Small intestine (tissue), 7 donors: ENCODE results near the gene SLC39A11. TPM values are rescaled to one million over a fixed set of nuclear protein-coding genes. Genes with fewer than 3 reads are reported as not detected.
A peak's percentile ranks its signal among the peaks of the same experiment; 100 is the strongest.

Experiments
- DNase-seq, 2 donors: peaks; one replicate each; pipeline versions ENCODE4 v3.0.0 to v3.0.0-alpha.2; 2013
- FAIRE-seq: peaks from 2 replicates; lab custom pipeline; 2012; peaks lifted over from hg19 to GRCh38; lab: Jason Lieb, UNC
- H3K27ac ChIP-seq, 3 donors: one replicate each; pipeline ENCODE4 v1.5.1; 2013; ENCODE audit warnings: low read length in 2 of 3, mild to moderate bottlenecking in 2 of 3, control low read depth in 1 of 3, inconsistent platforms in 1 of 3, low read depth in 1 of 3, moderate library complexity in 1 of 3
- H3K27me3 ChIP-seq, 3 donors: one replicate each; pipeline ENCODE4 v1.6.1; 2013; ENCODE audit warnings: low read length in 3 of 3, inconsistent platforms in 1 of 3; ENCODE audit not compliant: control insufficient read depth in 3 of 3, insufficient read depth in 3 of 3
- H3K36me3 ChIP-seq, 3 donors: one replicate each; pipeline ENCODE4 v1.6.1; 2013; ENCODE audit warnings: low read length in 3 of 3, inconsistent platforms in 1 of 3, low read depth in 1 of 3, mild to moderate bottlenecking in 1 of 3, moderate library complexity in 1 of 3; ENCODE audit not compliant: control insufficient read depth in 3 of 3, insufficient read depth in 2 of 3
- H3K4me1 ChIP-seq, 3 donors: one replicate each; pipeline ENCODE4 v1.6.1; 2013; ENCODE audit warnings: low read length in 2 of 3, inconsistent platforms in 1 of 3, low read depth in 1 of 3, mild to moderate bottlenecking in 1 of 3, moderate library complexity in 1 of 3; ENCODE audit not compliant: control insufficient read depth in 3 of 3, insufficient read depth in 2 of 3
- H3K4me3 ChIP-seq, 3 donors: one replicate each; pipeline ENCODE4 v1.5.1; 2013; ENCODE audit warnings: low read length in 3 of 3, control low read depth in 1 of 3, inconsistent platforms in 1 of 3, low read depth in 1 of 3, mild to moderate bottlenecking in 1 of 3, moderate library complexity in 1 of 3
- H3K9me3 ChIP-seq, 2 donors: one replicate each; pipeline ENCODE4 v1.6.1; 2013; ENCODE audit warnings: low read depth in 1 of 2, low read length in 1 of 2; ENCODE audit not compliant: control insufficient read depth in 2 of 2, insufficient read depth in 1 of 2
- WGBS, 3 donors: extraction: QIAGEN DNeasy Blood & Tissue Kit; methylation state at CpG; one replicate each; pipeline ENCODE4 v1.1.7; 2013; 5-methylcytosine and 5-hydroxymethylcytosine counted together
- polyA plus RNA-seq, 4 donors: library from polyadenylated mRNA; stranded (reverse) in 3 of 4; unstranded in 1 of 4; fragments of 200-250 nt in 3 of 4; fragments of 120-200 nt in 1 of 4; gene quantifications; one replicate each; pipeline versions ENCODE4 v1.2.1 to v1.2.3, GENCODE V29; 2013
- donor health status: healthy with polysubstance abuse.
- donor health status: control.
- donor health status: control.
- donor health status: Bipolar disorder and iron deficiency.
- donor health status: healthy.

The SLC39A11 gene
- polyA plus RNA-seq, 4 donors, result 2.7 to 53.7 (median 11.3) TPM

DNA sequence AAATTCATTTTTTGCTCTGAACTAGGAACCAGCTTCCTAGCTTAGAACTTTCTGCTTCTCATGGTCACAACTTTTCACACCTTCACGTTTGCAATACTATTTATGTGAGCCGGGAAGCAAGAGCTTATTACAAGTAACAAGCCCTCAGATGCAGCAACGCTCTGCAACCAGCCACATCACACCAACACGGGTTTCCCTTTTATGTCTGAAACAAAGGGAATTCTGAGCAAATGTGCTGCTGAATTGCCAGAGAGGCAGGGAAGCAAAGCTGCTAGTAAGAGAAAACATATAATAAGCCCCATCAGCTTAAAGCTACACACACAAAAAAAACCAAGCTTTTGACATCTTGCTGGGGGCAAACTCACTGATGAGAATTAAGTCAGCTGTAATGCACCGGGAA is 122.2 kb downstream of the SLC39A11 start:
- FAIRE-seq (no peak), DNase-seq (no peak)
- Histone ChIP-seq H3K4me1 (peaks cover 0 to 4% (median 0%) of the 10 kb centered on the region in 3 donors), H3K27me3 (no peaks in the 10 kb centered on the region), H3K36me3 (peaks cover 0 to 2% (median 0%) of the 10 kb centered on the region in 3 donors), H3K9me3 (peaks cover 0 to 13% of the 10 kb centered on the region in 2 donors), H3K4me3 (no peak overlapping the region), H3K27ac (no peak overlapping the region)
- 76 to 83% (median 79%) methylated on average over 5 of the region's 5 CpGs for WGBS, 3 donors

- no peak overlapping the region for H3K4me3 ChIP-seq
- FAIRE-seq (no peak), DNase-seq (no peak)
- 90 to 92% (median 92%) methylated on average over 5 of the region's 5 CpGs for WGBS, 3 donors
- no peaks in the 10 kb centered on the region for H3K4me1 ChIP-seq
- no peaks in the 10 kb centered on the region for H3K27me3 ChIP-seq
- peaks cover 0 to 2% (median 0%) of the 10 kb centered on the region in 3 donors for H3K36me3 ChIP-seq
- H3K9me3 ChIP-seq, result peaks cover 0 to 13% of the 10 kb centered on the region in 2 donors
- H3K27ac ChIP-seq, result no peak overlapping the region
Measured at GRCh38 chr17:72969293-72969906, 123.1 kb downstream of the SLC39A11 start.

- no peak for DNase-seq
Measured at GRCh38 chr17:72968798-72969197, 123.7 kb downstream of the SLC39A11 start.

GRCh38 chr17:72967977-72968585 is 124.4 kb downstream of the SLC39A11 start:
- FAIRE-seq (no peak), DNase-seq (no peak)
- Histone ChIP-seq H3K4me1 (no peaks in the 10 kb centered on the region), H3K9me3 (peaks cover 0 to under 1% of the 10 kb centered on the region in 2 donors), H3K27me3 (no peaks in the 10 kb centered on the region), H3K4me3 (no peak overlapping the region), H3K27ac (no peak overlapping the region), H3K36me3 (peaks cover 0 to 2% (median 0%) of the 10 kb centered on the region in 3 donors)
- 78 to 92% (median 89%) methylated on average over 5 of the region's 5 CpGs for WGBS, 3 donors

More at GRCh38 chr17:72968798-72969197, 123.7 kb downstream of the SLC39A11 start:
- Histone ChIP-seq H3K4me1 (no peaks in the 10 kb centered on the region), H3K4me3 (no peak overlapping the region), H3K36me3 (peaks cover 0 to 2% (median 0%) of the 10 kb centered on the region in 3 donors), H3K27me3 (no peaks in the 10 kb centered on the region), H3K9me3 (peaks cover 0 to 8% of the 10 kb centered on the region in 2 donors), H3K27ac (no peak overlapping the region)
- no peak for FAIRE-seq
- WGBS, 3 donors, result 55 to 79% (median 65%) methylated on average over 9 of the region's 9 CpGs

DNA sequence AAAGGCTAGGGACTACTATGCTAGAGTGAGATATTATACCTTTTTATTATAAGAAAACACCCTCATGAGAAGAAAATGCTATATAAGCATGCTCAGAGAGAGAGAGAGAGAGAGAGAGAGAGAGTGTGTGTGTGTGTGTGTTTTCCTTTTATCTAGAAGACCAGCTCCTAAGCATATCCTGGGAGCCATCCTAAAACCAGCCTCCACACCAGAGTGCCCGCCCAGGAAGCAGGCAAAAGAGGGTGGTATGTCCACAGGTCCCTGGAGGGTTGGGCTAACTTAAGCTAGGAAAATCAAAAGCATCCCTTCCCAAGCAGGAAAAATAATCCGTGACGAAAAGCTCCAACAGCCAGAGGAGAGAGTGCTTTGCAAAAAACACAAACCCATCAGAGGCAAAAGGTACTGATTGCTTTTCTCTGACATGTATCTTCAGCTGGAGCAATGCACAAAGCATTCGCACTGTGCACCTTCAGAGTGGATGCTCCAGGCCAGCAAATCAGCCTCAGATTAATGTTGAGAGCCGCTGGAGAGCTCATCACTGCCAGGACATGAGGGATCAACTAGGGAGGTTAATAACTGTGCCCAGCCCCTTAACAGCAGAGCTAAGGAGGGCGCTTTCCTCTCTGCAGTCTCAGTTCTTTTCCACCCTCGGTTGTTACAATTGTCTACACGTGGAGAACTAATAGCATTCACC is 125.1 kb downstream of the SLC39A11 start:
- Histone ChIP-seq H3K36me3 (peaks cover 0 to 2% (median 0%) of the 10 kb centered on the region in 3 donors), H3K4me3 (no peak overlapping the region), H3K9me3 (no peaks in the 10 kb centered on the region), H3K4me1 (peaks cover 0 to 3% (median 0%) of the 10 kb centered on the region in 3 donors), H3K27ac (no peak overlapping the region), H3K27me3 (no peaks in the 10 kb centered on the region)
- FAIRE-seq (no peak), DNase-seq (no peak)
- WGBS, 3 donors, result 82 to 91% (median 84%) methylated on average over 8 of the region's 8 CpGs

GRCh38 chr17:72962106-72962505 is 130.4 kb downstream of the SLC39A11 start:
- Histone ChIP-seq H3K27ac (peak overlapping the region in 1 of 3 donors; percentile 63), H3K36me3 (no peaks in the 10 kb centered on the region), H3K9me3 (no peaks in the 10 kb centered on the region), H3K4me3 (no peak overlapping the region), H3K27me3 (no peaks in the 10 kb centered on the region), H3K4me1 (peaks cover 0 to 10% (median 0%) of the 10 kb centered on the region in 3 donors)
- FAIRE-seq (no peak), DNase-seq (peak; percentile 61 to 76)
- 40 to 56% (median 51%) methylated on average over 3 of the region's 3 CpGs for WGBS, 3 donors

DNA sequence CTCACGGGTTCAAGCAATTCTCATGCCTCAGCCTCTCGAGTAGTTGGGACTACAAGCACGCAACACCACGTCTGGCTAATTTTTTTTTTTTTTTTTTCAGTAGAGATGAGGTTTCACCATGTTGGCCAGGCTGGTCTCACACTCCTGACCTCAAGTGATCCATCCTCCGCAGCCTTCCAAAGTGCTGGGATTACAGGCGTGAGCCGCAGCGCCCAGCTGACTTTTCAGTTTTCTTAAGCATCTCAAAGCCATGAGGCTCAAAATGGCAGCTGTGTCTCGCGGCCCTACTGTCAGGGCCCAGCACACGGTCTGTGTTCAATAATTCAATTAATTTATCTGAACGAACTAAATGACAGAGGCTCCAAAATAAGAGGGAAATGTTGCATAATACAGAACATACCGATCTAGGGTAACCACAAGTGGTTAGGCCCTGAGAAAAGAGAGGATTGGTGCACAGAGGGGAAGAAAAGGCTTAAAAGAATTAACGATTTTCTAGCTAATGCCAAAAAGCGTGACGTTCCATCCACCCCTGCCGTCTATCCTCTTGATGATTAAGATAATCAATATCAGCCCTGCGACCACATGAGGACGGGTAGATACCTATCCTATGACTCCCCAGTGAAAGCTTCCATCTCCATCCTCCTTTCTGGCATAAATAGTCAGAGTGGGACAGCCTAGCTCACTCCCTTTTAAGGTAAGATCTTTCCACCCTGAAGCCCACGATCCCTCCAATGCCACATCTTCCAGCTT is 136.9 kb downstream of the SLC39A11 start:
- no peaks in the 10 kb centered on the region for H3K9me3 ChIP-seq
- DNase-seq (no peak), FAIRE-seq (no peak)
- H3K27ac ChIP-seq, result no peak overlapping the region
- H3K27me3 ChIP-seq, result no peaks in the 10 kb centered on the region
- 94 to 95% (median 95%) methylated on average over 20 of the region's 20 CpGs for WGBS, 3 donors
- no peaks in the 10 kb centered on the region for H3K36me3 ChIP-seq
- H3K4me1 ChIP-seq, result no peaks in the 10 kb centered on the region
- no peak overlapping the region for H3K4me3 ChIP-seq

DNA sequence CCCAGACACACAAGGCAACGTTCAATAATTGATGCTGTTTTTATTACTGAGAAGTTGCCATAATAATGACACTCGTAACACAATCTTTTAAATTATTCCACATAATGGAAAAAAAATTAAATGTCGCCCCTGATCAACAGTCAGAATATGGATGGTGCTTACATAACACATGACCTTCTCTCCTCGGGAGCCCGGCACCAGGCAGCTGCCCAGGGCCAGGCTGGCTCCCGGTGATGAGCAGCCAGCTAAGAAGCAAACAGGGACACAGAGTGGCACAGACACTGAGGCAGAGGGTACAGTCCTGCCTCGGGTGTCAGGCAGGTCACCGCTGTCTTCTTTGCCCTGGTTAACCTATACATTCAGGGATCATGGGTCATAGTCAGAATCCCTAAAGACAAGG is 137.9 kb downstream of the SLC39A11 start:
- 87 to 88% (median 88%) methylated on average over 8 of the region's 8 CpGs for WGBS, 3 donors
- FAIRE-seq (no peak), DNase-seq (no peak)

More for the DNA sequence above, 137.9 kb downstream of the SLC39A11 start:
- no peaks in the 10 kb centered on the region for H3K4me1 ChIP-seq
- no peaks in the 10 kb centered on the region for H3K36me3 ChIP-seq
- H3K9me3 ChIP-seq, result no peaks in the 10 kb centered on the region
- H3K27me3 ChIP-seq, result no peaks in the 10 kb centered on the region
- H3K27ac ChIP-seq, result no peak overlapping the region
- no peak overlapping the region for H3K4me3 ChIP-seq
